ENCODE measurements around the gene PIEZO2.

DNA sequence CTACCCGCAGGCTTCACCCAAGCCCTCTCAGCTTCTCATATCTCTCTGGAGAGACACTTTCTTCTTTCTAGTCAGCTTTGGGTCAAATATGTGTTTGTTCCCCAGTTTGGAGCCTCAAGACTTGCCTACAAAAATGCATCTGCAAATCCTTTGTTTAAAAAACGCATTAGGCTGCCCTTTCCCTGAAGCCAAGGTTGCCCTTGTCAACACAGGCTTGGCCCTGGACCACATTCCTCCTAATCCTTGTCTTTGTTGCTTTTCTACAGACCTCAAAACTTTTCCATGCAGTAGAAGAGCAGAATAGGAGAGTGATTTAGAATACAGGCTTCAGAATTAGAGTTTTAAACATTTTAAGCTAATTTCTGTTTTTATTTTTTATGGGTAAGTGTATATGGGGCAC, 315.7 kb downstream of the PIEZO2 start:
- TF ChIP-seq, protein P1, sequence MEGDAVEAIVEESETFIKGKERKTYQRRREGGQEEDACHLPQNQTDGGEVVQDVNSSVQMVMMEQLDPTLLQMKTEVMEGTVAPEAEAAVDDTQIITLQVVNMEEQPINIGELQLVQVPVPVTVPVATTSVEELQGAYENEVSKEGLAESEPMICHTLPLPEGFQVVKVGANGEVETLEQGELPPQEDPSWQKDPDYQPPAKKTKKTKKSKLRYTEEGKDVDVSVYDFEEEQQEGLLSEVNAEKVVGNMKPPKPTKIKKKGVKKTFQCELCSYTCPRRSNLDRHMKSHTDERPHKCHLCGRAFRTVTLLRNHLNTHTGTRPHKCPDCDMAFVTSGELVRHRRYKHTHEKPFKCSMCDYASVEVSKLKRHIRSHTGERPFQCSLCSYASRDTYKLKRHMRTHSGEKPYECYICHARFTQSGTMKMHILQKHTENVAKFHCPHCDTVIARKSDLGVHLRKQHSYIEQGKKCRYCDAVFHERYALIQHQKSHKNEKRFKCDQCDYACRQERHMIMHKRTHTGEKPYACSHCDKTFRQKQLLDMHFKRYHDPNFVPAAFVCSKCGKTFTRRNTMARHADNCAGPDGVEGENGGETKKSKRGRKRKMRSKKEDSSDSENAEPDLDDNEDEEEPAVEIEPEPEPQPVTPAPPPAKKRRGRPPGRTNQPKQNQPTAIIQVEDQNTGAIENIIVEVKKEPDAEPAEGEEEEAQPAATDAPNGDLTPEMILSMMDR (IDR thresholded peaks at IDR 0.05), result no peak
- TF ChIP-seq CREB1 (CRISPR knock-in tag; IDR thresholded peaks at IDR 0.05) (no peak), ELF4 (CRISPR knock-in tag; IDR thresholded peaks at IDR 0.05; ENCODE audit: low read depth) (no peak), MLX (CRISPR knock-in tag; IDR thresholded peaks at IDR 0.05) (no peak), STAT6 (CRISPR knock-in tag; conservative IDR thresholded peaks at IDR 0.05; ENCODE audit: low read depth) (no peak), TCF7 (CRISPR knock-in tag; IDR thresholded peaks at IDR 0.05; ENCODE audit: low read depth) (no peak), PRRX2 (CRISPR knock-in tag; IDR thresholded peaks at IDR 0.05) (no peak), SMAD4 (CRISPR knock-in tag; IDR thresholded peaks at IDR 0.05) (no peak), JUN (CRISPR knock-in tag; IDR thresholded peaks at IDR 0.05) (no peak), FOXJ3 (CRISPR knock-in tag; IDR thresholded peaks at IDR 0.05; ENCODE audit: borderline replicate concordance) (no peak), SMAD3 (CRISPR knock-in tag; IDR thresholded peaks at IDR 0.05; ENCODE audit: borderline replicate concordance) (no peak)
- TF ChIP-seq, protein P2, sequence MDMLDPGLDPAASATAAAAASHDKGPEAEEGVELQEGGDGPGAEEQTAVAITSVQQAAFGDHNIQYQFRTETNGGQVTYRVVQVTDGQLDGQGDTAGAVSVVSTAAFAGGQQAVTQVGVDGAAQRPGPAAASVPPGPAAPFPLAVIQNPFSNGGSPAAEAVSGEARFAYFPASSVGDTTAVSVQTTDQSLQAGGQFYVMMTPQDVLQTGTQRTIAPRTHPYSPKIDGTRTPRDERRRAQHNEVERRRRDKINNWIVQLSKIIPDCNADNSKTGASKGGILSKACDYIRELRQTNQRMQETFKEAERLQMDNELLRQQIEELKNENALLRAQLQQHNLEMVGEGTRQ (CRISPR knock-in tag; IDR thresholded peaks at IDR 0.05), result no peak
- TF ChIP-seq, protein P3, sequence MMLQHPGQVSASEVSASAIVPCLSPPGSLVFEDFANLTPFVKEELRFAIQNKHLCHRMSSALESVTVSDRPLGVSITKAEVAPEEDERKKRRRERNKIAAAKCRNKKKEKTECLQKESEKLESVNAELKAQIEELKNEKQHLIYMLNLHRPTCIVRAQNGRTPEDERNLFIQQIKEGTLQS (CRISPR knock-in tag; conservative IDR thresholded peaks at IDR 0.05), result no peak
